ENCODE results near the gene GDF10. TPM values are rescaled to one million over a fixed set of nuclear protein-coding genes. Genes with fewer than 3 reads are reported as not detected.

The GDF10 gene
- total and polyA plus RNA-seq, 3 donors from 2014 or later = 17.7 to 47.3 (median 34.4) TPM

DNA sequence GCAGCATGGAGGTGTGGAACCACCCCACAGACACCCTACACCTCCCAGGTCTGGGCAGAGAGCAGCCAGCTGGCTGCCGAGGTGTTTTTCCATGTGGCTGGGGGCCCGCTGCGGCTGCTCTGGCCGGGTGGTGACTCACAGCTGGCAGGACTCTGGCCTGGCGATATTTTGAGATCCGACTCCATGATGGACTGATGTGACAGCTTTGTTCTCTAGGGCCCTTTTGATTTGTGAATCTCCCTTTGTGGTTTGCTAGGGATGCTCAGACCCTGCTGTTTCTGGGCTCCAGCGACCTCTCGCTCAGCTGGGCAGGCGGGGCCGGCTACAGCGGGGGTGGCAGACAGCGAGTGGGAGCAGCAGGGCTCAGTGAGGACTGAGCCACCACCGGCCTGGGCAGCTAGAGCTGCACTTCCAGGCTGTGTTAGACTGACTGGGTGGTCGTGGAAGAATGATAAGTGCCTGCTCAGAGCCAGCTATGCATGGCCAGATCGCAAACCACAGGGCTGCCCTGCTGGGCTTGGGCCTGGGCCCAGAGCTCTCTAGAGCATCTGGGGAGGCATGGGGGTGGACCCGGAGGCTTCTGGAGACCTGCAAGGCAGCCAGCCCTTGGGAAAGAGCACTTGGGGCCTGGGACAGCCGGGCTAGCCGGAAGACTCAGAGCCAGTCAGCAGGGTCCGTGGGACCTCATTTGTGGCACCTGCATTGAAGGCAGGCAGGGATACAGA lies 46.2 kb upstream of the GDF10 start:
- intact Hi-C loops (cut with DNase I; ENCODE audit: low total_unique reads) = no loop called here
- no peak overlapping the region for H3K4me3 ChIP-seq
- H3K27me3 ChIP-seq = no peaks in the 10 kb centered on the region
- DNase-seq = no peak
- H3K9me3 ChIP-seq = no peaks in the 10 kb centered on the region
- H3K27ac ChIP-seq = no peak overlapping the region
- TF ChIP-seq POLR2A (IDR thresholded peaks at IDR 0.05) = no peak
- TF ChIP-seq, protein P1, sequence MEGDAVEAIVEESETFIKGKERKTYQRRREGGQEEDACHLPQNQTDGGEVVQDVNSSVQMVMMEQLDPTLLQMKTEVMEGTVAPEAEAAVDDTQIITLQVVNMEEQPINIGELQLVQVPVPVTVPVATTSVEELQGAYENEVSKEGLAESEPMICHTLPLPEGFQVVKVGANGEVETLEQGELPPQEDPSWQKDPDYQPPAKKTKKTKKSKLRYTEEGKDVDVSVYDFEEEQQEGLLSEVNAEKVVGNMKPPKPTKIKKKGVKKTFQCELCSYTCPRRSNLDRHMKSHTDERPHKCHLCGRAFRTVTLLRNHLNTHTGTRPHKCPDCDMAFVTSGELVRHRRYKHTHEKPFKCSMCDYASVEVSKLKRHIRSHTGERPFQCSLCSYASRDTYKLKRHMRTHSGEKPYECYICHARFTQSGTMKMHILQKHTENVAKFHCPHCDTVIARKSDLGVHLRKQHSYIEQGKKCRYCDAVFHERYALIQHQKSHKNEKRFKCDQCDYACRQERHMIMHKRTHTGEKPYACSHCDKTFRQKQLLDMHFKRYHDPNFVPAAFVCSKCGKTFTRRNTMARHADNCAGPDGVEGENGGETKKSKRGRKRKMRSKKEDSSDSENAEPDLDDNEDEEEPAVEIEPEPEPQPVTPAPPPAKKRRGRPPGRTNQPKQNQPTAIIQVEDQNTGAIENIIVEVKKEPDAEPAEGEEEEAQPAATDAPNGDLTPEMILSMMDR (IDR thresholded peaks at IDR 0.05) = no peak
- H3K4me1 ChIP-seq = no peaks in the 10 kb centered on the region
- 70% methylated on average over 19 of the region's 19 CpGs; no CpG with 5 or more reads in 1 of the 2 donors for WGBS, 2 donors
- H3K36me3 ChIP-seq (ENCODE audit: low read depth, missing control alignments) = no peaks in the 10 kb centered on the region

DNA sequence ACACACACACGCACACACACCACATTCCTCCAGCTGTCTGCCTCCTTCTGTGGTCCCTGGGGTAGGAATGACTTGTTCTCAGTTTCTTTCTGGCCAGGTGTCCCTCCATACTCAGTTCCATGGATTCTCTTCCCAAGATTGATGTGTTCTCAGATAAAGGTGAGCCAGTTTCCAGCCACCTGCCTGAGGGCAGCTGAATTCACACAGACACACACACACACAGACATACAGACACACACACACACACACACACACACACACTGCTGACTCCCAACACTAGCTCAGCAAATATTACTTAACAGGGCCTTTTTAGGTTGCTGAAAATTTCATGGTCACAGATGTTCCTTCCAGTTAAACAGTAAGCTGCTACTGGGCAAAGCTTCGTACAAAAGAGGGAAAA lies 45.4 kb upstream of the GDF10 start:
- Histone ChIP-seq H3K4me3 (no peak overlapping the region), H3K27ac (no peak overlapping the region), H3K27me3 (no peaks in the 10 kb centered on the region), H3K4me1 (no peaks in the 10 kb centered on the region), H3K36me3 (ENCODE audit: low read depth, missing control alignments) (no peaks in the 10 kb centered on the region), H3K9me3 (no peaks in the 10 kb centered on the region)
- whole genome bisulfite sequencing, 2 donors = 59 to 78% methylated on average over 2 of the region's 2 CpGs
- intact Hi-C loops (cut with DNase I; ENCODE audit: low total_unique reads) = no loop called here
- DNase-seq = no peak
- TF ChIP-seq POLR2A (IDR thresholded peaks at IDR 0.05) = no peak
- TF ChIP-seq, protein P1 (IDR thresholded peaks at IDR 0.05) = no peak

DNA sequence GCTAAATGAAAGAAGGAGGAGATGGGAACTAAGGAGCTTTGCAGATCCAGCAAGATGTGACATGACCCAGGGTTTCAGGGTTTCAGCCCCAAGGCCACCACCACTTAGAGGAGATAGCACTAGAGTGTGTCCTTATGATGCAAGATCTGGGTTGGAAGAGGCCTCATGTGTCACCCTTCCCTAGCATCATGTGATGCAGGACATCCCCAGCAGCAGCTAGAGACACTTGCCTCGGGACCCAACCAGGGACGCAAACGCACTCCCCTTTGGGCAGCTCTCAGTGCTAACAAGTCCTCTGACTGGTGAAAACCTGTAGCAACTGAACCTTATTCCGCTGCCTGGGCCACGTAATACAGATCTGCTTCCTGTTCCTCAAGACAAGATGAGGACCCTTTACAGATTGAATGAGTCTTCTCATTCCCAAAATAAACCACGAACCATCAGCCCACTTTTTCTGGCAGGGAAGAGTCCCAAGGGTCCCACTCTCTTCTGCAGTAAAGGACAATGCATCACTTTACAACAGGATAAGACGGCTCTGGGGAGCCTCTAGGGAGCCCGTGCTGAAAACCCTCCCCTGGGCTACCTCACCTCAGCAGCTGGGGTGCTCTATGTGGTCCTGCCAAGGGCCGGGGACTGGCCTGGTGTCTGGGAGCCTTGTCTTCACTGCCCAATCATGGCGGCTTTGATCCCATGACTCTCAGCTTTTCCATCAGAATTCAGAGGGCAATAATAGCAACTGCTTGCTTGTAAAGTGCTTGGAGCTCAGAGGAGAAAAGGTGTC lies 44.8 kb upstream of the GDF10 start:
- H3K9me3 ChIP-seq = no peaks in the 10 kb centered on the region
- intact Hi-C loops (cut with DNase I; ENCODE audit: low total_unique reads) = no loop called here
- H3K27me3 ChIP-seq = no peaks in the 10 kb centered on the region
- no peak for DNase-seq
- H3K36me3 ChIP-seq (ENCODE audit: low read depth, missing control alignments) = no peaks in the 10 kb centered on the region
- no peak overlapping the region for H3K4me3 ChIP-seq
- WGBS, 2 donors = 70 to 75% methylated on average over 9 to 10 of the region's 10 CpGs
- no peak overlapping the region for H3K27ac ChIP-seq
- no peak for TF ChIP-seq POLR2A (IDR thresholded peaks at IDR 0.05)
- TF ChIP-seq, protein P1 (IDR thresholded peaks at IDR 0.05) = no peak
- no peaks in the 10 kb centered on the region for H3K4me1 ChIP-seq

DNA sequence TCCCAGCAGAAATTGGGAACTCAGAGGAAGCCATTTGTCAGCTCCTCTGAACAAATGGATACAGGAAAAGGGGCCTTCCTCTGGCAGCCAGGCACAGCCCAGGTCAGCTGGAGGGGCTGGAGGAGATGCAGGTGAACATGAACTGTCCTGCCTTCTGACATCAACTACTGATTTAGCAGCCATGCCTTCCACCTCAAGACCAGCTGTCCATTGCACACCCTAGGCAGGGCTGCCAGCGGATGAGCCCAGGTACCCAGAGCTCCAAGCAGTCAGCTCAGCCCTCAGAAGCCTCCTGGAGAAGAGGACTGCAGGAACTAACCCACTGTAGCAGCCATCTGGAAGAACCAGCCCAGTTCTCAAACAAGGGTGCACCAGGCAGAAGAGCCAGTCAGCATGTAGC lies 44.1 kb upstream of the GDF10 start:
- WGBS, 2 donors = 100% methylated on average over 1 of the region's 1 CpG
- Histone ChIP-seq H3K36me3 (ENCODE audit: low read depth, missing control alignments) (no peaks in the 10 kb centered on the region), H3K27ac (no peak overlapping the region), H3K9me3 (no peaks in the 10 kb centered on the region), H3K27me3 (no peaks in the 10 kb centered on the region), H3K4me3 (no peak overlapping the region), H3K4me1 (no peaks in the 10 kb centered on the region)
- intact Hi-C loops (cut with DNase I; ENCODE audit: low total_unique reads) = no loop called here
- TF ChIP-seq, protein P1 (IDR thresholded peaks at IDR 0.05) = no peak
- TF ChIP-seq POLR2A (IDR thresholded peaks at IDR 0.05) = no peak
- DNase-seq = no peak

Data from testis (tissue), 3 donors.